ENCODE data around the gene FTSJ1.

GRCh38 chrX:48478806-48479205 lies 2.8 kb downstream of the FTSJ1 start:
- TF ChIP-seq, protein P1, sequence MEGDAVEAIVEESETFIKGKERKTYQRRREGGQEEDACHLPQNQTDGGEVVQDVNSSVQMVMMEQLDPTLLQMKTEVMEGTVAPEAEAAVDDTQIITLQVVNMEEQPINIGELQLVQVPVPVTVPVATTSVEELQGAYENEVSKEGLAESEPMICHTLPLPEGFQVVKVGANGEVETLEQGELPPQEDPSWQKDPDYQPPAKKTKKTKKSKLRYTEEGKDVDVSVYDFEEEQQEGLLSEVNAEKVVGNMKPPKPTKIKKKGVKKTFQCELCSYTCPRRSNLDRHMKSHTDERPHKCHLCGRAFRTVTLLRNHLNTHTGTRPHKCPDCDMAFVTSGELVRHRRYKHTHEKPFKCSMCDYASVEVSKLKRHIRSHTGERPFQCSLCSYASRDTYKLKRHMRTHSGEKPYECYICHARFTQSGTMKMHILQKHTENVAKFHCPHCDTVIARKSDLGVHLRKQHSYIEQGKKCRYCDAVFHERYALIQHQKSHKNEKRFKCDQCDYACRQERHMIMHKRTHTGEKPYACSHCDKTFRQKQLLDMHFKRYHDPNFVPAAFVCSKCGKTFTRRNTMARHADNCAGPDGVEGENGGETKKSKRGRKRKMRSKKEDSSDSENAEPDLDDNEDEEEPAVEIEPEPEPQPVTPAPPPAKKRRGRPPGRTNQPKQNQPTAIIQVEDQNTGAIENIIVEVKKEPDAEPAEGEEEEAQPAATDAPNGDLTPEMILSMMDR (IDR thresholded peaks at IDR 0.05; ENCODE audit: low read depth, low read length, missing input control): no peak
- TF ChIP-seq ATF3 (IDR thresholded peaks at IDR 0.05) (no peak), RXRA (IDR thresholded peaks at IDR 0.05) (no peak), RAD21 (IDR thresholded peaks at IDR 0.05) (no peak), REST (IDR thresholded peaks at IDR 0.05) (no peak), ZBTB33 (IDR thresholded peaks at IDR 0.05) (no peak), GABPA (IDR thresholded peaks at IDR 0.05 in 1 of 2, conservative IDR thresholded peaks at IDR 0.05 in 1 of 2) (no peak), EGR1 (IDR thresholded peaks at IDR 0.05; ENCODE audit: low read depth in 2 of 2) (no peak), SP1 (IDR thresholded peaks at IDR 0.05) (no peak)
- TF ChIP-seq, protein P2, sequence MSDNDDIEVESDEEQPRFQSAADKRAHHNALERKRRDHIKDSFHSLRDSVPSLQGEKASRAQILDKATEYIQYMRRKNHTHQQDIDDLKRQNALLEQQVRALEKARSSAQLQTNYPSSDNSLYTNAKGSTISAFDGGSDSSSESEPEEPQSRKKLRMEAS (IDR thresholded peaks at IDR 0.05): no peak

All from liver (tissue), 3 donors.